Measurements from ENCODE around the gene PTGES2. TPM values are rescaled to one million over a fixed set of nuclear protein-coding genes. Genes with fewer than 3 reads are reported as not detected.
A peak's percentile ranks its signal among the peaks of the same experiment; 100 is the strongest.

Gene PTGES2
- total and polyA plus RNA-seq, 9 of the 15 experiments (the other 6 are each of a cell fraction or from before 2014, with no cell fraction given), result 2.4 to 196 (median 90.1) TPM

DNA sequence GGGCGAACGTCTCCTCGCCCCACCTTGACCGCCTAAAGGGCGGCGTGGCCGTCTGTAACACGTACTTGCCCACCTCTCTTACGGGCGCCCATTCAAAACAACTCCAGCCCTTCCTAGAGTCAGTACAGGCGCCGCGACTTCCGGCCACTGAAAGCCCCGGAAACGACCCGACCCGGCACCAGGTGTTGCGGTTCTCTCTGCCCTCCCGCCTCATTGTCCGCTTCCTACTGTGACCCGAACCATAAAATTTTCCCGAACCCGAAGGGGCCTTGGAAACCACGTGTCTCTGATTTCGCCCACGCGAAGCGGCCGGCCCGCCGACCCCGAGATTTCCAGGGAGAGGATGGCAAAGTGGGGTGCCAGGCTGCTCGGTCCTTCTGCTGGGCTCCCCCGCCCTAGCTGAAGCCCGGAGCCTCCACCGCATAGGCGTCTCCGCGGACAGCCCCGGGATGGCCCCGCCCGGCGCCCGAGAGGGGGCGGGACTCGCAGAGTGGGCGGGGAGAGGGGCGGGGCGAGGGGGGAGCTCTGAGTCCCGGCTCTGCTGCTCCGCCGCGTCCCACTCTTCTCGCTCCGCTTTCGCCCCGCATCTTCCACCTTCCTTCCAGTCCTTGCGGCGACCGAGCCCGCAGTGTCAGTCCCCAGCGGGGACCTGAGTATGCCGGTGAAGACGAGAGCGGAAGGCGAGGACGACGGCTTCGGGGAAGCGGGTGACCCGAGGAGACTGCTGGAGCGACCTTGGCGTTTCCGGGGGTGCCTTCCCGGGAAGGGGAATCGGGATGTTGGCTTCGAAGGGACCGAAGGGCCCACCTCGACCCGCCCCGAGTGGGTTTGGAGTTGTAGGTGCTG, 684 bp upstream of the PTGES2 start (continued):
- TF ChIP-seq STAT6 (CRISPR knock-in tag; IDR thresholded peaks at IDR 0.05) (no peak), RAD21 (CRISPR knock-in tag; conservative IDR thresholded peaks at IDR 0.05 in 1 of 2, IDR thresholded peaks at IDR 0.05 in 1 of 2) (no peak), BRCA1 (IDR thresholded peaks at IDR 0.05) (no peak), BRCA1 (CRISPR knock-in tag; IDR thresholded peaks at IDR 0.05) (no peak), ZNF224 (CRISPR knock-in tag; IDR thresholded peaks at IDR 0.05) (no peak), FUS (optimal IDR thresholded peaks at IDR 0.05; ENCODE audit: low read depth, low read length) (no peak), ILK (tag; IDR thresholded peaks at IDR 0.05; ENCODE audit: borderline replicate concordance, low read depth) (no peak), TBP (optimal IDR thresholded peaks at IDR 0.05; ENCODE audit: low read depth, low read length) (peak; percentile 23), NCOR1 (IDR thresholded peaks at IDR 0.05) (no peak), SLC30A9 (CRISPR knock-in tag; IDR thresholded peaks at IDR 0.05) (no peak), ZNF398 (CRISPR knock-in tag; IDR thresholded peaks at IDR 0.05) (no peak), BRF1 (IDR thresholded peaks at IDR 0.05; ENCODE audit: borderline replicate concordance, extremely low read depth, insufficient read length) (no peak), TEAD1 (CRISPR knock-in tag; IDR thresholded peaks at IDR 0.05) (peak in 1 of 2 experiments; percentile 35; a peak in 1 of 4 replicates), MEIS2 (IDR thresholded peaks at IDR 0.05; ENCODE audit: partially characterized antibody) (no peak), NR4A1 (CRISPR knock-in tag; IDR thresholded peaks at IDR 0.05) (no peak), NR4A1 (tag; IDR thresholded peaks at IDR 0.05) (no peak), CBX3 (IDR thresholded peaks at IDR 0.05; ENCODE audit: borderline replicate concordance in 1 of 2, low read length in 2 of 2) (no peak), HNRNPL (IDR thresholded peaks at IDR 0.05; ENCODE audit: low read depth, low read length) (0 out of 2 replicates have a peak, but pooled peaks have one; percentile 9), RBM17 (IDR thresholded peaks at IDR 0.05; ENCODE audit: borderline replicate concordance, low read depth, low read length) (no peak), CHD4 (IDR thresholded peaks at IDR 0.05; ENCODE audit: insufficient read depth, insufficient replicate concordance, low read depth, low read length, poor library complexity, severe bottlenecking) (no peak), KHSRP (IDR thresholded peaks at IDR 0.05) (no peak)
- TF ChIP-seq, protein P1, sequence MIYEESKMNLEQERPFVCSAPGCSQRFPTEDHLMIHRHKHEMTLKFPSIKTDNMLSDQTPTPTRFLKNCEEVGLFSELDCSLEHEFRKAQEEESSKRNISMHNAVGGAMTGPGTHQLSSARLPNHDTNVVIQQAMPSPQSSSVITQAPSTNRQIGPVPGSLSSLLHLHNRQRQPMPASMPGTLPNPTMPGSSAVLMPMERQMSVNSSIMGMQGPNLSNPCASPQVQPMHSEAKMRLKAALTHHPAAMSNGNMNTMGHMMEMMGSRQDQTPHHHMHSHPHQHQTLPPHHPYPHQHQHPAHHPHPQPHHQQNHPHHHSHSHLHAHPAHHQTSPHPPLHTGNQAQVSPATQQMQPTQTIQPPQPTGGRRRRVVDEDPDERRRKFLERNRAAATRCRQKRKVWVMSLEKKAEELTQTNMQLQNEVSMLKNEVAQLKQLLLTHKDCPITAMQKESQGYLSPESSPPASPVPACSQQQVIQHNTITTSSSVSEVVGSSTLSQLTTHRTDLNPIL (CRISPR knock-in tag; IDR thresholded peaks at IDR 0.05), result no peak
